Mammary epithelial cell (primary cell): ENCODE measurements around the gene HLA-DQB1.

ENCODE experiments used
- EZH2 ChIP-seq: IDR thresholded peaks from 2 replicates; pipeline ENCODE4 v1.6.1; 2012; ENCODE audit warnings: low read length, inconsistent platforms, borderline replicate concordance
- TF ChIP-seq, protein P1 (sequence below), 2 donors: IDR thresholded peaks in 1 of 2; conservative IDR thresholded peaks in 1 of 2; 2 replicates each; pipeline ENCODE4 v1.5.1; 2011 to 2012; ENCODE audit warnings: inconsistent platforms in 2 of 2, low read length in 2 of 2, mild to moderate bottlenecking in 2 of 2, control low read depth in 1 of 2, low read depth in 1 of 2; ENCODE audit not compliant: insufficient read depth in 1 of 2; ENCODE audit errors: extremely low read depth in 1 of 2

DNA sequence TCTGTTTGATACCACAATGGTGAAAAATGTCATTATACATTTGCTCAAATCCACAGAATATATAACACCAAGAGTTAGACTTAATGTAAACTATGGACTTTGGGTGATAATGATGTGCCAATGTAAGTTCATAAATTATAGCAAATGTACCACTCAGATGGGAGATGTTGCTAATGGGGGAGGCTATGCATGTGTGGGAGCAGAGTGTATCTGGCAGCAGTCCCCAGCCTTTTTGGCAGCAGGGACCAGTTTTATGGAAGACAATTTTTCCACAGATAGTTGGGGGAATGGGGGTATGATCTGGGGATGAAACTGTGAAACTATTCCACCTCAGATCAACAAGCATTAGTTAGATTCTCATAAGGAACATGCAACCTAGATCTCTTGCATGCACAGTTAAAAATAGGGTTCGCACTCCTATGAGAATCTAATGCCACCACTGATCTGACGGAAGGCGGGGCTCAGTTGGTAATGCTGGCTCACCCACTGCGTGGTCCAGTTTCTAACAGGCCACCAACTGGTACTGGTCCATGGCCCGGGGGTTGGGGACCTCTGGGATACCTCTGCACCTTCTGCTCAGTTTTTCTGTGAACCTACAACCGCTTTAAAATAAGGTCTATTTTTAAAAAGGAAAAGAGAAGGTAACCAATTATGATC is 21.3 kb downstream of the HLA-DQB1 start:
- TF ChIP-seq, protein P1, sequence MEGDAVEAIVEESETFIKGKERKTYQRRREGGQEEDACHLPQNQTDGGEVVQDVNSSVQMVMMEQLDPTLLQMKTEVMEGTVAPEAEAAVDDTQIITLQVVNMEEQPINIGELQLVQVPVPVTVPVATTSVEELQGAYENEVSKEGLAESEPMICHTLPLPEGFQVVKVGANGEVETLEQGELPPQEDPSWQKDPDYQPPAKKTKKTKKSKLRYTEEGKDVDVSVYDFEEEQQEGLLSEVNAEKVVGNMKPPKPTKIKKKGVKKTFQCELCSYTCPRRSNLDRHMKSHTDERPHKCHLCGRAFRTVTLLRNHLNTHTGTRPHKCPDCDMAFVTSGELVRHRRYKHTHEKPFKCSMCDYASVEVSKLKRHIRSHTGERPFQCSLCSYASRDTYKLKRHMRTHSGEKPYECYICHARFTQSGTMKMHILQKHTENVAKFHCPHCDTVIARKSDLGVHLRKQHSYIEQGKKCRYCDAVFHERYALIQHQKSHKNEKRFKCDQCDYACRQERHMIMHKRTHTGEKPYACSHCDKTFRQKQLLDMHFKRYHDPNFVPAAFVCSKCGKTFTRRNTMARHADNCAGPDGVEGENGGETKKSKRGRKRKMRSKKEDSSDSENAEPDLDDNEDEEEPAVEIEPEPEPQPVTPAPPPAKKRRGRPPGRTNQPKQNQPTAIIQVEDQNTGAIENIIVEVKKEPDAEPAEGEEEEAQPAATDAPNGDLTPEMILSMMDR (conservative IDR thresholded peaks at IDR 0.05 in 1 of 2, IDR thresholded peaks at IDR 0.05 in 1 of 2; ENCODE audit: extremely low read depth in 1 of 2, insufficient read depth in 1 of 2, low read depth in 1 of 2, low read length in 2 of 2) = no peak
- no peak for TF ChIP-seq EZH2
